HG02943 (cell line): ENCODE results near the gene COPS3.
A peak's percentile ranks its signal among the peaks of the same experiment; 100 is the strongest.

Experiments used
- ATAC-seq: cut with Tn5 transposase; IDR thresholded peaks from one replicate; pipeline ENCODE4 v1.9.1; 2021; ENCODE audit warnings: mild to moderate bottlenecking, low read depth, moderate library complexity; ENCODE audit not compliant: unreplicated experiment

The COPS3 gene

GRCh38 chr17:17224137-17224536 lies 56.9 kb downstream of the COPS3 start:
- no peak for ATAC-seq

- ATAC-seq = no peak
Measured at GRCh38 chr17:17223736-17224135, 57.3 kb downstream of the COPS3 start.

GRCh38 chr17:17221329-17221728 lies 59.7 kb downstream of the COPS3 start:
- no peak for ATAC-seq

GRCh38 chr17:17220529-17220928 lies 60.5 kb downstream of the COPS3 start:
- ATAC-seq = no peak

- ATAC-seq = no peak
Measured at GRCh38 chr17:17217995-17218394, 63.1 kb downstream of the COPS3 start.

- ATAC-seq = no peak
Measured at GRCh38 chr17:17216776-17217175, 64.3 kb downstream of the COPS3 start.

- no peak for ATAC-seq
Measured at GRCh38 chr17:17216236-17216635, 64.8 kb downstream of the COPS3 start.

GRCh38 chr17:17215575-17215974 lies 65.5 kb downstream of the COPS3 start:
- ATAC-seq = no peak

GRCh38 chr17:17214646-17215436 lies 66.2 kb downstream of the COPS3 start:
- ATAC-seq = no peak

- ATAC-seq = no peak
Measured at GRCh38 chr17:17213775-17214174, 67.3 kb downstream of the COPS3 start.

GRCh38 chr17:17207998-17208397 lies 73.0 kb downstream of the COPS3 start:
- no peak for ATAC-seq

GRCh38 chr17:17206913-17207335 lies 74.1 kb downstream of the COPS3 start:
- ATAC-seq = no peak

GRCh38 chr17:17206124-17206912 lies 74.7 kb downstream of the COPS3 start, which contains the start of gene PLD6:
Gene PLD6, minus strand, starts transcription at chr17:17206333. Its CDS starts 47 bp downstream, at chr17:17206286.
- ATAC-seq = peak; percentile 70

GRCh38 chr17:17205368-17206123 lies 75.5 kb downstream of the COPS3 start:
- ATAC-seq = peak; percentile 16

- no peak for ATAC-seq
Measured at GRCh38 chr17:17204635-17205231, 76.3 kb downstream of the COPS3 start.

- no peak for ATAC-seq
Measured at GRCh38 chr17:17204041-17204591, 76.9 kb downstream of the COPS3 start.

GRCh38 chr17:17203173-17203730 lies 77.8 kb downstream of the COPS3 start:
- no peak for ATAC-seq

GRCh38 chr17:17201907-17202306 lies 79.1 kb downstream of the COPS3 start:
- no peak for ATAC-seq

GRCh38 chr17:17201271-17201670 lies 79.8 kb downstream of the COPS3 start:
- no peak for ATAC-seq

GRCh38 chr17:17200831-17201230 lies 80.2 kb downstream of the COPS3 start:
- ATAC-seq = no peak
